Mesodermal cell (in vitro differentiated cells): ENCODE measurements around the gene HES2.
"Not testable (repeated sequence)": the region's sequence is repeated elsewhere in the genome, so short reads cannot be mapped to it uniquely, and the experiment has no call there.

Source experiments
- H3K27ac ChIP-seq: 2 replicates; pipeline ENCODE4 v1.7.0; 2013; ENCODE audit warnings: mild to moderate bottlenecking, low read depth, low read length, moderate library complexity; ENCODE audit not compliant: severe bottlenecking
- H3K36me3 ChIP-seq: 2 replicates; pipeline ENCODE4 v1.7.1; 2013; ENCODE audit warnings: mild to moderate bottlenecking, low read length, moderate library complexity; ENCODE audit not compliant: control insufficient read depth, insufficient read depth
- H3K4me1 ChIP-seq: one replicate; pipeline ENCODE4 v1.7.1; 2013; ENCODE audit warnings: mild to moderate bottlenecking, low read length; ENCODE audit not compliant: insufficient read depth, control insufficient read depth, poor library complexity, severe bottlenecking
- H3K4me3 ChIP-seq: 2 replicates; pipeline ENCODE4 v1.7.0; 2013; ENCODE audit warnings: low read length, control low read depth, mild to moderate bottlenecking; ENCODE audit not compliant: insufficient read depth, poor library complexity, severe bottlenecking; ENCODE audit errors: extremely low read depth
- H3K9me3 ChIP-seq: 2 replicates; pipeline ENCODE4 v1.7.1; 2013; ENCODE audit warnings: mild to moderate bottlenecking, low read length, moderate library complexity; ENCODE audit not compliant: control insufficient read depth
- WGBS, 2 experiments: methylation state at CpG; one replicate each; pipeline ENCODE4 v1.1.5; 2013; ENCODE audit warnings: missing lambda C conversion rate in 2 of 2; ENCODE audit not compliant: insufficient coverage in 2 of 2; 5-methylcytosine and 5-hydroxymethylcytosine counted together

Gene HES2

GRCh38 chr1:6378096-6378746 lies 41.5 kb downstream of the HES2 start:
- WGBS, 2 experiments, result 84 to 87% methylated on average over 3 to 5 of the region's 12 CpGs
- H3K4me1 ChIP-seq, result no peaks in the 10 kb centered on the region

GRCh38 chr1:6373961-6374720 lies 45.6 kb downstream of the HES2 start:
- H3K9me3 ChIP-seq, result no peaks in the 10 kb centered on the region
- peaks cover 4% of the 10 kb centered on the region for H3K4me1 ChIP-seq
- no peak overlapping the region for H3K4me3 ChIP-seq
- H3K27ac ChIP-seq, result no peak overlapping the region
- peaks cover 3% of the 10 kb centered on the region for H3K36me3 ChIP-seq
- WGBS, 2 experiments, result 91 to 94% methylated on average over 7 of the region's 8 CpGs

More at GRCh38 chr1:6378096-6378746, 41.5 kb downstream of the HES2 start:
- Histone ChIP-seq H3K27ac (no peak overlapping the region), H3K4me3 (no peak overlapping the region), H3K9me3 (peaks cover 7% of the 10 kb centered on the region), H3K36me3 (peaks cover 8% of the 10 kb centered on the region)

GRCh38 chr1:6372236-6372635 lies 47.5 kb downstream of the HES2 start:
- H3K9me3 ChIP-seq, H3K4me3 ChIP-seq, H3K36me3 ChIP-seq, H3K4me1 ChIP-seq, H3K27ac ChIP-seq: not testable (repeated sequence)
- WGBS, 2 experiments, result 88 to 94% methylated on average over 3 to 6 of the region's 7 CpGs

- Histone ChIP-seq H3K27ac (no peak overlapping the region), H3K4me1 (peaks cover 4% of the 10 kb centered on the region), H3K4me3 (no peak overlapping the region), H3K36me3 (peaks cover 5% of the 10 kb centered on the region), H3K9me3 (no peaks in the 10 kb centered on the region)
- WGBS, 2 experiments, result 100% methylated on average over 1 to 2 of the region's 4 CpGs
Observed at GRCh38 chr1:6370006-6370405, 49.7 kb downstream of the HES2 start.

- Histone ChIP-seq H3K4me3 (no peak overlapping the region), H3K36me3 (peaks cover 9% of the 10 kb centered on the region), H3K4me1 (peaks cover 4% of the 10 kb centered on the region), H3K9me3 (no peaks in the 10 kb centered on the region), H3K27ac (no peak overlapping the region)
- WGBS, 2 experiments, result 90 to 91% methylated on average over 8 to 9 of the region's 9 CpGs
Observed at GRCh38 chr1:6367381-6368012, 52.2 kb downstream of the HES2 start.

GRCh38 chr1:6365047-6365446 lies 54.7 kb downstream of the HES2 start:
- H3K36me3 ChIP-seq, result peaks cover 9% of the 10 kb centered on the region
- H3K27ac ChIP-seq, result no peak overlapping the region
- H3K4me3 ChIP-seq, result no peak overlapping the region
- H3K9me3 ChIP-seq, result no peaks in the 10 kb centered on the region
- WGBS, 2 experiments, result 86 to 88% methylated on average over 2 of the region's 5 CpGs
- H3K4me1 ChIP-seq, result peaks cover 14% of the 10 kb centered on the region

- H3K36me3 ChIP-seq, H3K27ac ChIP-seq, H3K4me3 ChIP-seq, H3K9me3 ChIP-seq: not testable (repeated sequence)
- H3K4me1 ChIP-seq, result peaks cover 31% of the 10 kb centered on the region
- 38 to 39% methylated on average over 14 of the region's 20 CpGs for WGBS, 2 experiments
Observed at GRCh38 chr1:6363085-6363884, 56.4 kb downstream of the HES2 start.
